ENCODE measurements around the gene SLC17A6. TPM values are rescaled to one million over a fixed set of nuclear protein-coding genes. Genes with fewer than 3 reads are reported as not detected.

The SLC17A6 gene
- 0.02 TPM in 1 of 2 replicates, not detected in the other for total RNA-seq (2014; rRNA removed; shearing (Covaris generic))

DNA sequence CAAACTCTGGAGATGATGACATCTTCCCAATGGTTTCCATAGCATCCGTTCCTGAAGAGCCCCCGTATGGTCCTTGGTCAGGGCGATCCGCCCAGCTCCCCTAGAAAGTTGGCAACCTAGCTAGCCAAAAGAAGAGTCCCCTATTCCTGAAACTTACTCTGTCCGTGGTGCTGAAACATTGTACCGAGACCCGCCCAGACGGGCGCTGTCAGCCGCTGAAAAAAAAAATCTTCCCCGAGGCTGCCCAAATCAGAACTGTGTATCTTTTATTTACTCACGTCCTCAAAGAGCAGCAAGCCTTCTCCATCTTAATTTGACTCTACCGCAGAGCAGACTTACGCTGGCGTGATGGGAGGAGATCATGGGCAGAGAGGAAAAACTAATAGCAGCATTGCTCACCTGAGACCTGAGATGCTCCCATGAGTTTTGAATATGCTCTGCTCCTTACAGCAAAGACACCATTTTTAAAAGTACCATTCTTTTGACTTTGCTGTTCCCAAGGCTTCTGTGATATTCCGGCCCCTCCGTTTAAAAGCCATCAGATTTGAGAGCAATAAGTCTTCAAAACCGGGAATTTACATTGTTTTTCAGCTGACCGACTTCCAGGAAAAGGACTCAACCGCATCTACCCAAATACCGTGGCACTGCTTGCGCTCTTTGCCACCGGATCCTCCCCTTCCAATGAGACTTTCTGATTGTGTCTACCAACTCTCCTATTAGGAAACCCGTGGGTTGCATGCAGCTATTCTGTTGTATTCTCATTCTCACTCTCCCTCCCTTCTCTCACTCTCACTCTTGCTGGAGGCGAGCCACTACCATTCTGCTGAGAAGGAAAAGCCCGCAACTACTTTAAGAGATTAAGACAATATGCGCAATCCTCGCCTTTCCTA is at the start of gene SLC17A6:
Gene SLC17A6, plus strand, starts transcription at position 786 of the 890 bp plus-strand sequence. CDS start 153 bp downstream, outside the sequence.
- peak; percentile 43 for DNase-seq (ENCODE audit: low spot score)

DNA sequence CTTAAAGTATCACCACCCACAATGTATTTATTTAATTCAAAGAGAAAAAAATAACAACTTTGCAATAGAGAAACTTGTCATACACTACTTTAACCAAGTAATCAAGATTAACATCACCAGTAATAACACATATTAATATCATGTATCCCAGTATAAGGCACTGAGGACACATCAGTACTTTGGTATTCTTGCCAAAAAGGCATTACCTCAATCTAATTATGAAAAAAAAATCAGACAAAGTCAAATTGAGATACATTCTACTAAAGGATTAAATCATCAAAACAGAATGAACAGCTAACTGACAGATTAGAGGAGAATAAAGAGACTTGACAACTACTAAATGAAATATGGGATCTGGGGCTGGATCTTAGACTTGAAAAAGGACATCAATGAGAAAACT is 35.8 kb upstream of the SLC17A6 start:
- DNase-seq (ENCODE audit: low spot score): no peak

DNA sequence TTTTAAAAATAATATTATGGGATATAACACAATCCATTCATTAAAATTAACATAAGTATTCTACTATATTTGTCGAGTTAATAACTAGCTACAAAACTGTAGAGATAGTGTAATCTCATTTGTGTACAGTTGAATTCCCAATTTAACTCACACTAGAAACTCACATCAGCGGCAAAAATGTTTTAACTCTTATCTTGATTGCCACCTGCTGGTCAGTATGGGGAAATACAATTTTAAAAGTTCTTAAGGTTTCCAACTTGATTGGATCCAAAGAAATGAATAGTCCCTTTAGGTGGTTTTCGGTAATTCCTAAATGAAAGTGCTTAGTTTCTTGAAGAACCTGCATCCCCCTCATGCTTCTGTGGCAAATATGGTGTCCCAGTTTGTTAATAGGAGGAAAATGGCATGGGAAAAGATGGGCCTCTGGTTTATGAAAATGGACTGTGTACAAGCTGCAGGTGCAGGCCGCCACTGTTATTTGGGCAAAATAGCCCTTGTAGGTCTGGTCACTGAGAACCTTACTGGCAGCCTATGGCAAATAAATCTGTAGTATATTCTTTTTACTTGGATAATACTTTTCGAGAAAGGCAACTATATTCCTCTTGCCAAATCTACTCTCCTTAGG is 33.7 kb upstream of the SLC17A6 start:
- peak; percentile 43 for DNase-seq (ENCODE audit: low spot score)

DNA sequence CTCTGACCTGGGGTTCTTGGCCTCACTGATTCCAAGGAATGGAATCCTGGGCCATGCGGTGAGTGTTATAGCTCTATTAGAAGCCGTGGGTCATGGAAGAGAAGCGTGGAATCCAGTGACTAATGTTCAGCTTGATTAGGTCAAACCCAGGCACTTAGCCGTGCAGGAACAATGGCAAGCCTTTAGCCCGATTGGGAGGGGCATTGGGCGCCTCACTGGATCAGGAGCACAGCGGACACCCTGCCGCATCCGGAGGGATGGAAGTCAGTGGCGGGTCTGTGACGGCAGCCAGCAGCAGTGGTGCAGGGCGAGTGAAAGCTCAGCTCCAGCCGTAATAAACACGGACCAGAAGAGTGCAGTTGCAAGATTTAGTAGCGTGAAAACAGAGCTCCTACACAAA is 20.5 kb upstream of the SLC17A6 start:
- DNase-seq (ENCODE audit: low spot score): peak; percentile 9

DNA sequence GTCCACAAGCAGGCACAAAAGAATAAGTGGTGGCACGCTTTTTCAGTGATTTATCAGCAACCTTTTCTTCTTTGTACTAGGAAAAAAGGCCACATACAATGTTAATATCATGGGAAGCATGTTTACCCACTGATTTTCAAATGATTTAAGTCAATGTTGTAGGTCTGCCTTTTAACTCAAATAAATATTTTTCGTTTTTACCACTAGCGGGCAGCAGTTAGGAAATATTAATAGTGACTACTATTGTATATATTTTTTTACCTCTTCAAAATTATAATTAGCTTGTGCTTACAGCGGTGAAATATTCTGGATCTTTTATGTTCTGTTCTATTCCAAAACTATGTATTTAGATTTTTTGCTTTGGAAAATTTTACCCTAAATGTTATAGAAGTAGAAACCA is 6.4 kb upstream of the SLC17A6 start:
- no peak for DNase-seq (ENCODE audit: low spot score)

DNA sequence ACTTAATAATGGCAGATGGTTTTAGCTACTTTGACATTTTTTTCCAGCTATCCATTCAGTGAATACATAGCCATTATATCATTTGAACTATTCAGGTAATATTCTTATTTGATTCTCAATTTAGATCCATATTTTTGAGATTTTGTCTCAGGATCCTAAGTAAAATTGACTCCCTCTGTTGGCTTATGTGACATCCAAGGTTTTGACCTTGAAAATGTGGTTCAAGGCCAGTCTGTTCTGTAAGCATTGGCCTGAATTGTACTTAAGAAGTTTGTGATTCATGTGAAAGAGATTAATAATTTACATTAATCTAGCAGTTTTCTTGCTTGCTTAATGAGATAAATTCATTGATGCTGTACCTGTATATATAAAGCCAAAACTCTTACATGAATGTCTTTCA is 1.6 kb upstream of the SLC17A6 start:
- no peak for DNase-seq (ENCODE audit: low spot score)

DNA sequence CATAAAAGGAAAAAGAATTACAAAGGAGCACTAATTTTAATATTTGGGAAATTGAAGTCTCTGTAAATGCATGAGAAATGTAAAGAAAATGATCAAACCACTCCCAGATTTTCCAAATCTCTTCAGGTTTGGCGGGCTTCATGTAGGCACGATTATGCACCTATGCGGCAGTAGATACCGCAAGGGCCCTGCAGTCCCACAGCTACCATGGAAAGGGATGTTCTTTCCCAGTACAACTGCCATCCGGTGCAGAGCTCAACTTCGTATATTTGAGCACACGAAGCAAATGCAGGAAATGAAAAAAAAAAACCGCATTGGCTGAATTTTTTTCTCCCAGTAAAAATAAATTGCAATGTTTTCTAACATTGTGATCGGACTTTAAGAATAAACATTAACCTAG is 1.4 kb downstream of the SLC17A6 start:
- DNase-seq (ENCODE audit: low spot score): no peak

DNA sequence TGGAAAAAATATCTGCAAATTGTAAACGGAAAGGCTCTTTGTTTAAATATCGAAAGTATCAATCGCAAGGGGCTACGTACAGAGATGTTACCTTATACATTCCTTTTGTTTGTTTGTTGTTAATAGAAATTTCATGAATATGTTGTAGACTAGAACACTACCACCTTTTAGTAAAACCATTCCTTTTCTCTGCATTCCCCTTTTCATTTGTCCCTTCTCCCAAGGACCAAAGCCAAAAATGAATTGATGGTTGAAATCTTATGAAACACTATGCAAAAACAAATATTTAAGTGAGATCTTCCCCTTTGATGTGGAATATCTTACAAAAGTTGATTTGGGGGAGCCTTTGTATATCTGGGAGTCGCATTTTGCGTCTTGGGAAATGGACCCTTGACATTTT is 2.1 kb downstream of the SLC17A6 start:
- DNase-seq (ENCODE audit: low spot score): no peak

DNA sequence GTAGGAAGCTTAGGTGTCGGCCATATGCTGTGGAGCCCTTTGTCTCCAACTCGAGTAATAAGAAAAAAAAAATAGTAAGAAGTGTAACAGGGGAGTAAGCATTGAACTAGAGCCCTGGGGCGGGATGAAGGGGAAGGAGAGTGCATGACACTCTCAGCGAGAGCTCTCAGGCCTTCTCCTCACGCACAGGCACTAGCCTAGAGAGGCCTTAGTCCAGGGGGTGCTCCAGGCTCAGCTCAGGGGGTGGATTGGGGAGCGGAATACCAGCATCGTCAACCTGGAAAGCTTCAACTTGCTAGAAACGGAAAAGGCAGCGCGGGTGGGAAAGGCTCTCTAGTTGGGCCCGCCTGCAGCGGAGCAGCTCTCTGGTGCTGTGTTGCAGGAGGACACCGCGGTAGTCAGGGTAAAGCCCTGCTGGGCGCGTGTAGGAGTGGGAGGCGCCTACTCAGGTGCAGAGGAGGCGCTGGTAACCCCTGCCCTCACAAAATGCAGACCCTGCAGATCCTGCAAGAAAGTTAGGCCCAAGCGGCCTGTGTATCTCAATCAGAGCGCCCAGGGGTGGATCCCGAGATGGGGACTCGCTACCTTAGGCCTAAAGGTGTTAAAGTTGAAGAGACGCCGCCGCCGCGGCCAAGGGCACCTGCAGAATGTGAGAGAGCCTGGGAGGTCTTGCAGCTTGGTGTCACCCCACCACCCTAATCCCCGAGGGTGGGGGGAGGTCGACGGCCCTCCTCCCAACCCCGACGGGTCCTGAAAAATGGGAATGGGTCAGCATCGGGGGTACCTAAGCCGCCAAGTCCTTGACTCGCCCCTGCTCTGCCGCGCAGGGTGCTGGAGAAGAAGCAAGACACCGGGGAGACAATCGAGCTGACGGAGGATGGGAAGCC is 2.8 kb downstream of the SLC17A6 start:
- no peak for DNase-seq (ENCODE audit: low spot score)

DNA sequence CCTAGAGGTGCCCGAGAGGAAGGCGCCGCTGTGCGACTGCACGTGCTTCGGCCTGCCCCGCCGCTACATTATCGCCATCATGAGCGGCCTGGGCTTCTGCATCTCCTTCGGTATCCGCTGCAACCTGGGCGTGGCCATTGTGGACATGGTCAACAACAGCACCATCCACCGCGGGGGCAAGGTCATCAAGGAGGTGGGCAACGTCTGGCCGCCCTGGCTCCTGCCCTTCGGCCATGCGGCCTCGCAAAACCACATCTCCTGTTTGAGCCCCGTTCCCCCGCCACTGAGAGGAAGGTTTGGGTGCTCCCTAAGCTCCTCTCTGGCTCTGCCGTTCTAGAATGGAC is 3.4 kb downstream of the SLC17A6 start:
- no peak for DNase-seq (ENCODE audit: low spot score)

DNA sequence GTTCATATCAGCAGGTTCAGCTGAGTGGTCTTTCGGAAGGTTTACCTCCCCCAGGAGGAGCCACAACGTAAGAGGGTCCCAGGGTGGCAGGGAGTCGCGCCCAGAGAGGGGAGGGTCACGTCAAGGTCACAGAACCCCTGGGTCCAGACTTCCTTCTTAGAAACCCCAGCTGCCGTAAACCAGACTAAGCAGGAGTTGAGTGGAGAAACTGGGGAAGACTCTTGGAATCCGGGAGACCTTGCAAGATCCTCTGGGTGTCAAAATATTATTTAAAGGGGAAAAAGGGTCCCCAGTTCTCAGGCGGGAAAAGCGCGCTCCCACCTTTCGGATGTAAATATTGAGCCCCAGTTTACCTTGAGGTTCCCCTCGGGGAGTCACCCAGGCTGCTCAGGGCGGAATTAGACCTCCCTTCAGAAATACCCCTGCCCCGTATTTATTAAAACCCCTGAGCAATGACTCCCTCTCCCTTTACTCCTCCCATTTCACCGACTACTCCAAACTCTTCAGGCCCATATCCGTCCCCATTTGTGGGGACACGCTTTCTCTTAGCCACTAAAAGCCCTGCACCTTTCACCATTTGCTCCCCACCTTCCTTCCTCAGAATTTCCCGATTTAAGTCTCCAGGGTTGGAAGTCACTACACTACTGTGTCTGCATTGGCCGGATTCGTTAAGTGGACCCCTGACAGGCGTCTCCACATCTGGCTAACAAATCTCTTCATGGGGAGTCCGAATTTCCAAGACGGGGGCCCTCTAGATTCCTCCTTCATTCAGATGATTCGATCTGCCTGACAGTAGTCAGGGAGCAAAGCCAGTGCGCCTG is 4.2 kb downstream of the SLC17A6 start:
- no peak for DNase-seq (ENCODE audit: low spot score)

DNA sequence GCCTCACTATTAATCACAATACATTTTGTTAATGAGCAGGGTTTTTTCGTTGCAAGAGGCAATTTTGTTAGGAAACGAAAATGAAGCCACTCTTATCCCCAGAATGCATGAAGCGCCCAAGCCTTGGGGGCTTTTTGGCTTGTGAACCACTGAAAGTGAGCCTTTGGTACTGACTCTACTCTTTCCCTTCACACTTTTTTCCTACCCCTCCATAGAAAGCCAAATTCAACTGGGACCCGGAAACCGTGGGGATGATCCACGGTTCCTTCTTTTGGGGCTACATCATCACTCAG is 4.8 kb downstream of the SLC17A6 start:
- no peak for DNase-seq (ENCODE audit: low spot score)

DNA sequence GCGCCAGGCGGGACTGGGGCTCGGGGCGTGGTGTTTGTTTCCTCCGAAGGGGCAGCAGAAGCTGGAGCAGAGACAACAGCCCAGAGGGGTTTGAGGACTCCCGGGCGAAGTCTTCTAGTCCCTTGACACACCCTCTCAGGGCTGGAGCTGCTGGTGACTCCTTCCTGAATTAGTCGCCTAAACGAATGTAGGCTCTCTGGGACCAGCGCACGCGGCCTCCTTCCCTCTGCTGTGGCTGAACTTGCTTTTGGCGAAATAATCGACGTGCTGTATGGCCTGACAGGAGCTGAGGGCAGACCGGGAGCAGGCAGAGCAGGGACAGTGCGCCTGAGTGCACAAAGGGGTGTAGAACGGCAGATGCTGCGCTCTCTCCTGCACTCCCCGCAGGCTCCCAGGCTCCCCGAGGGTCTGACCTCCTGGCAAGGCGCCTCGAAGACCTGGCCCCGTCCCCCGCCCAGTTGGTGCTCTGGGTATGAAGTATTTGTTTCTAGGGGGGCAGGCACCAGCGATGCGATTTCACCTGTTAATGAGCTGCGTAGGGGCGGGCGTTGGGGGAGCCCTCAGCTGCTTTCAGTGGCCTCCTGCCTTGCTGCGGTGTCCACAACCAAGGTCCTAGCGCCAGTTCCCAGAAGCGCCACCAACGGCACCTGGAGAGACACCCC is 5.3 kb downstream of the SLC17A6 start:
- no peak for DNase-seq (ENCODE audit: low spot score)

DNA sequence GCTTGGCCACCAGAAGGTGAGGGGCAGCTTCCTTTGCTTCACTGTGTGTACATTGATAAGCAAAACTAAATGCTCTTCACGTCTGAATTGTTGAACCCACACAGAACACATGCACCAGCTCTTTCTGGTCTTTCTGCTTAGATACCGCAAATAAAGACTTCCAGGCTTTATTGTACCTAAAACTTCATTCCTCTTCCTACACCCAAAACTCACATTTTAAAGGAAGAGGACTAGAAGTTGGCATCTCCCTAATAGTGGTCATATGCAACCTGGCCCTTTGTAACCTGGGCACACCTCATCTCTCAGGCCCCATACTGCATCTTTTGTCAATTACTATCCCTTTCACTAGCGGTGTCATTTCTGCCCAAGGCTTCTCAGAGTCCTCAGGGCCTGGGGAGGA is 5.9 kb downstream of the SLC17A6 start:
- DNase-seq (ENCODE audit: low spot score): no peak

DNA sequence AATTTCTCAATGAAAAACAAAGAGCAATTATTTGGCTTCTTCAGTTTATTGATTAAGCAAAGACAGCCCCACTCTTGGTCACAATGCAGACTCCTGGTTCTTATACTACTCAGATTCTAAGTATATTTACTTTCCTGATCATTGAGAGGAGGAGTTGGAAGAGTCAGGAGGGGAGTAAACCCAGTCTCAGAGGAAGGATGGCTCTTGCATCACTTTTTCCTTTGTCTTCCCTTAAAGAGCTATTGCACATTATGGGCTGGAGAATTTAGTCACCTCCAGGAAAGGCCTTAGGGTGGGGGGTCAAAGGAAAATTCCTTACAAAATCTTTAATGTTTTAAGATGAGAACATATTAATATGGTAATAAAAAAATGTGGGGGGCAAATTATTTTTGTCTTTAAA is 8.1 kb downstream of the SLC17A6 start:
- DNase-seq (ENCODE audit: low spot score): no peak

DNA sequence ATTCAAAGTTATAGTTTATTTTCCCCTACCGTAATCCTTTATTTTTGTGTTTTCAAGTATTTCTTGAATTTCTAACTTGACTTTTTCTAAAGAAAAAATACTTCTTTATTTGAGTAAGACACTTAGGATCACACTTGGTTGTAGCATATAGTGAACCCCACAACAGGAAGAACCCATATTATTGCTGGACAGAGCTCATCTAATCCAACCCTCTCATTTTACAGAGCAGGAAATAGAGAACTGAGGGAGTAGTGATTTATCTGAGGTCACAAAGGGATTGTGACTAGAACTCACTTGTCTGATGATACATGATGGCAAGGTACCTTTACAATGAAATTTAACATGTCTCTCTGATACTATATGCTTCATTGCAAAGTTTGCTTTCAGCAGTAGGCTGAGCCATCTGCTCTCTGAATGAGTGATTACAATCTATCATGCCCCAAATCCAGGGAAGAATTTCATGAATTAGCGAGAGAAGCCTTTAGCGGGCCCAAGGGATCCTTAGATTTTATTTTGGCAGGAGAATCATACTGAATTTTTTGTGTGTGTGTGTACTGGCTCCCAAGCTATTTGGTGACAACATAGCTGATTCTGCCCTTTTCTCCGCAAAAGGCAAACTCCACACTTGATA is 9.8 kb downstream of the SLC17A6 start:
- no peak for DNase-seq (ENCODE audit: low spot score)

DNA sequence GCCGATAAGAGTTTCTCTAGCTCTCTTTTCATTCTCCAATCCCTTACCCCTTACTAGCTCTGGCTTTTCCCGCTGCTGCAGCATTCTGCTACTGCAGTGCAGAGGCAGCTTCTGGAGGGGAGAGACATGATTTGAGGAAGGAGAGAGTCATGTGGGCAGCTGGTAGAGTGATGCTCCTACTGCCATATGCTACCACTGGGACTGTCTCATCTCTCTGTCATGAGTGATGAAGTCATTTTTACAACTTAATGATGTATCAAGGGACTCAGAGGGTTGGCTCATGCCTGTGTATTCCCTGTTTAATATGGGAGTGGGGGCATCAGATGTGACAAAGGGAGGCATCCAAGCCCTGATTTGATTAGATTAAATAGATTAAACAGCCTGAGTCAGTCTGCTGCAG is 11.3 kb downstream of the SLC17A6 start:
- no peak for DNase-seq (ENCODE audit: low spot score)

DNA sequence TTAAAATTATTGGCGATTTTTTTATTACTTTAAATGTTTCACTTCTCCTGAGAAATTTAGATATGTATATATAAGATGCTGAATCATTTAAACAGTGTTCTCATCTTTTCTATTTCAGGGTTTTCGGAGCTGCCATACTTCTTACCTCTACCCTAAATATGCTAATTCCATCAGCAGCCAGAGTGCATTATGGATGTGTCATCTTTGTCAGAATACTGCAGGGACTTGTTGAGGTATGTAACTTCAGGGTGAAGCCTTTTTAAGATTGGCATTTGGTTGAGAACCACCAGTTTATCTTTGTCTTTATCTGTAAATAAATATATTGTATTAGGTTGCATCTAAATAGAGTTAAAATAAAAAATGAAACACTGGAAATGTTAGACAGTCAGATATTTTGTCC is 21.1 kb downstream of the SLC17A6 start:
- DNase-seq (ENCODE audit: low spot score): no peak

DNA sequence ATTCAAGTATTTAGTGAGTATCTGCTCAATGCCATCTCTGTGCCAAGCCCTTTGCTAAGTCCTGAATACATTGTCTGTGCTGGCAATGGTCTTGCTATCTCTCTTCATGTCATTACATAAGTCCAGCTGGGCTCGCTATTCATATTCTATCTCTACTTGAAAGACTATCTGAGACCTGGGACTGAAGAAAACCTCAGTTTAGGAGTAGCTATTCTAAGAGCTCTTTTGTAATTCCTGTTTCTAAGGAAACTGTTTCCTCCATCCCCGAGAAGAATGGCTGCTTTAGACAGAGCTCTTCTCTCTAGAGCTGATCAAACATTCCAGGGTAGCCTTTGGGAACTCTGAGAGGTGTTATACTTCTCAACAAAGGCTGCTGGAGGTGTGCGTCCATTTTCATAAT is 33.0 kb downstream of the SLC17A6 start:
- no peak for DNase-seq (ENCODE audit: low spot score)

DNA sequence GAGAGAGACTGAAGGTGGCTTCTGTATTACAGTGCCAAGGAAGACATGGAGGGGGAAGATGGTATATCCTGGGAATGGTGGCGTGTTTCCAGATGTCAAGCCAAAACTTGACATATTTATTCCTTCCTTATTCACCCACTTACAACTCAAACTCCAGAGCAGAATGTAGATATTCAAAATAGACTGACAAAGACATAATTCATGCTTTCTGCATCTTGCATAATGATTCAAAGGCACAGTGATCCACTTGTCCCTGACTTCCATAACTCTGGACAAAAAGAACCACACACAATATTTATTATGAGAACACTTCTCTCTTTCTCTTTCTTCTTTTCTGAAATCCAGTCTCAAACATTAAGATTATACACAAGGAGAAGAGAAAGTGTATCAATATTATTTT is 48.9 kb downstream of the SLC17A6 start:
- DNase-seq (ENCODE audit: low spot score): no peak
